Ovary (tissue), 3 donors: Measurements from ENCODE around the gene MPZL2.

Experiments
- CTCF ChIP-seq, 3 donors: fragments of 450-650 bp in 2 of 3; fragments of 200-600 bp in 1 of 3; IDR thresholded peaks; one replicate each; pipeline versions ENCODE4 v1.5.1 to v1.8.0; 2016 to 2022; ENCODE audit warnings: antibody characterized with exemption in 3 of 3, mild to moderate bottlenecking in 1 of 3
- POLR2A ChIP-seq: fragments of 450-650 bp; IDR thresholded peaks from one replicate; pipeline ENCODE4 v1.6.1; 2017; ENCODE audit warnings: antibody characterized with exemption, mild to moderate bottlenecking, moderate library complexity
- donor health status: DM: no; HTN: no; CAD: no.

GRCh38 chr11:118305726-118306125, 41.6 kb upstream of the MPZL2 start:
- TF ChIP-seq CTCF (IDR thresholded peaks at IDR 0.05): no peak
- no peak for TF ChIP-seq POLR2A
